K562 (cell line): ENCODE results near the gene ZFR2. TPM values are rescaled to one million over a fixed set of nuclear protein-coding genes. Genes with fewer than 3 reads are reported as not detected.
A peak's percentile ranks its signal among the peaks of the same experiment; 100 is the strongest.

Source experiments
- ATAC-seq: fragments of 200-7000 bp; cut with Tn5 transposase; 3 replicates; pipeline ENCODE4 v1.9.1; 2020; ENCODE audit warnings: moderate library complexity
- BruUV-seq: library from RNA; stranded (reverse); fragments of 400-500 nt; replicated peaks from 2 replicates; lab custom pipeline; 2021; lab: Mats Ljungman, UMichigan
- CTCF ChIA-PET: fragments of 300-600 bp; formaldehyde crosslinking; extraction: SDS; loops from one replicate; lab custom pipeline; 2021; ENCODE audit warnings: low intra/inter-chr PET ratio; lab: Yijun Ruan, JAX
- POLR2A ChIA-PET: fragments of 300-600, 350-650 bp; sonication (Branson Sonifier 250); formaldehyde crosslinking; extraction: SDS; loops from one replicate; lab custom pipeline; 2021; ENCODE audit warnings: antibody characterized with exemption, inconsistent platforms; lab: Yijun Ruan, JAX
- DNase-seq, 4 experiments: peaks; one replicate each; pipeline versions ENCODE4 v3.0.0 to v3.0.0-alpha.2; 2011 to 2018; ENCODE audit warnings: low spot score in 3 of 4, mixed read lengths in 3 of 4; ENCODE audit errors: extremely low read depth in 1 of 4
- FAIRE-seq: peaks from 2 replicates; lab custom pipeline; 2011; peaks lifted over from hg19 to GRCh38; lab: Jason Lieb, UNC
- H2AFZ ChIP-seq: 2 replicates; pipeline ENCODE4 v1.6.0; 2011; ENCODE audit warnings: low read depth, low read length, control low read depth, inconsistent platforms
- H3K27ac ChIP-seq: fragments of 200-600 bp; 3 replicates; pipeline ENCODE4 v1.8.0; 2011; ENCODE audit warnings: low read depth, mild to moderate bottlenecking, control low read depth, inconsistent platforms, low read length, moderate library complexity, mixed read lengths; ENCODE audit errors: extremely low read depth
- H3K27me3 ChIP-seq, 2 experiments: fragments of 300-600 bp in 1 of 2; 2 replicates in 1 of 2; 3 replicates in 1 of 2; pipeline versions ENCODE4 v1.6.0 to v1.8.0; 2011; ENCODE audit warnings: inconsistent platforms in 2 of 2, low read length in 2 of 2, mild to moderate bottlenecking in 1 of 2, mixed read lengths in 1 of 2, moderate library complexity in 1 of 2; ENCODE audit not compliant: control insufficient read depth in 2 of 2, insufficient read depth in 2 of 2
- H3K36me3 ChIP-seq: fragments of 300-600 bp; 3 replicates; pipeline ENCODE4 v1.8.0; 2011; ENCODE audit warnings: mild to moderate bottlenecking, low read length, inconsistent platforms; ENCODE audit not compliant: control insufficient read depth, insufficient read depth
- H3K4me1 ChIP-seq, 2 experiments: fragments of 200-600 bp in 1 of 2; replicated peaks in 1 of 2; 2 replicates in 1 of 2; 3 replicates in 1 of 2; pipeline versions ENCODE4 v1.5.1 to v1.8.0; 2011; ENCODE audit warnings: inconsistent platforms in 2 of 2, low read length in 2 of 2, mild to moderate bottlenecking in 1 of 2, mixed read lengths in 1 of 2, moderate library complexity in 1 of 2; ENCODE audit not compliant: control insufficient read depth in 2 of 2, insufficient read depth in 2 of 2
- H3K4me2 ChIP-seq: 2 replicates; pipeline ENCODE4 v1.6.1; 2011; ENCODE audit warnings: low read length, control low read depth, inconsistent platforms, mixed read lengths; ENCODE audit not compliant: insufficient read depth
- H3K4me3 ChIP-seq: fragments of 200-600 bp; sonication (generic), shearing (Covaris generic); 2 replicates; pipeline ENCODE4 v1.5.1; 2016; ENCODE audit warnings: control low read depth, inconsistent platforms
- H3K79me2 ChIP-seq: fragments of 200-600 bp; 3 replicates; pipeline ENCODE4 v1.8.0; 2011; ENCODE audit warnings: low read length, inconsistent platforms; ENCODE audit not compliant: control insufficient read depth, insufficient read depth
- H3K9ac ChIP-seq, 2 experiments: 2 replicates each; pipeline versions ENCODE4 v1.6.0 to v1.6.1; 2011; ENCODE audit warnings: low read depth in 2 of 2, low read length in 2 of 2, control low read depth in 1 of 2, inconsistent platforms in 1 of 2, mild to moderate bottlenecking in 1 of 2, mixed read lengths in 1 of 2; ENCODE audit not compliant: insufficient read depth in 1 of 2
- H3K9me1 ChIP-seq: one replicate; pipeline ENCODE4 v1.6.0; 2011; ENCODE audit warnings: inconsistent platforms, mild to moderate bottlenecking, low read length, moderate library complexity; ENCODE audit not compliant: control insufficient read depth, insufficient read depth
- H3K9me3 ChIP-seq: replicated peaks from 2 replicates; pipeline ENCODE4 v1.5.1; 2011; ENCODE audit warnings: low read depth, low read length, inconsistent platforms; ENCODE audit not compliant: control insufficient read depth, insufficient read depth
- H4K20me1 ChIP-seq: replicated peaks from 2 replicates; pipeline ENCODE4 v1.6.1; 2011; ENCODE audit warnings: low read length, inconsistent platforms, mixed read lengths; ENCODE audit not compliant: control insufficient read depth, insufficient read depth
- ARNT ChIP-seq, 2 experiments: fragments of 450-650 bp; IDR thresholded peaks; 2 replicates each; pipeline ENCODE4 v1.6.1; 2016; ENCODE audit warnings: mild to moderate bottlenecking in 1 of 2
- BHLHE40 ChIP-seq: IDR thresholded peaks from 2 replicates; pipeline ENCODE4 v1.6.1; 2011; ENCODE audit warnings: low read length, improper control_type of control experiment
- NFIX ChIP-seq: fragments of 250-450 bp; sonication (Bioruptor Pico); IDR thresholded peaks from 2 replicates; pipeline ENCODE4 v1.4.0; 2020; ENCODE audit warnings: low read depth, mild to moderate bottlenecking, moderate library complexity
- PYGO2 ChIP-seq: fragments of 450-650 bp; IDR thresholded peaks from 2 replicates; pipeline ENCODE4 v1.6.1; 2016; ENCODE audit warnings: mild to moderate bottlenecking, missing genetic modification characterization, moderate library complexity, missing compliant biosample characterization
- WGBS: fragments of 100-300 bp; shearing (Covaris generic); methylation state at CpG from one replicate; pipeline ENCODE4 v1.1.6; 2016; ENCODE audit warnings: low coverage, mixed read lengths; ENCODE audit not compliant: insufficient coverage; ENCODE audit errors: missing lambda C conversion rate; 5-methylcytosine and 5-hydroxymethylcytosine counted together
- in situ Hi-C: fragments of 300-500 bp; cut with MboI; formaldehyde crosslinking; loops from 4 replicates; pipeline ENCODE4 v1.15.0; 2018; ENCODE audit warnings: inconsistent platforms, mixed read lengths
- intact Hi-C: fragments of 100-400 bp; cut with micrococcal nuclease; formaldehyde crosslinking; loops from 2 replicates; pipeline ENCODE4 v1.14.2; 2022
- polyA plus RNA-seq, 8 experiments: library from polyadenylated mRNA; depleted of rRNA in 4 of 8; stranded (reverse) in 5 of 8; unstranded in 3 of 8; fragments of >200 nt; fragmentation: Nextera tagmentation in 2 of 8; fragmentation: Illumina TruSeq in 1 of 8; extraction: Ambion mirVana in 2 of 8; extraction: Trizol in 1 of 8; gene quantifications; 2 replicates each; pipeline versions ENCODE4 v1.2.1 to v1.2.3, GENCODE V29; 2011 to 2014; ENCODE audit warnings: inconsistent platforms in 1 of 8, missing spikeins in 1 of 8
- total RNA-seq, 7 experiments: library from RNA; depleted of rRNA in 6 of 7; stranded (reverse); fragments of >200 nt in 6 of 7; fragmentation: Illumina TruSeq in 2 of 7; extraction: Trizol in 2 of 7; gene quantifications; 2 replicates each; pipeline versions ENCODE4 v1.2.1 to v1.2.3, GENCODE V29; 2011 to 2021; ENCODE audit warnings: low replicate concordance in 1 of 7
- TF ChIP-seq, protein P1 (sequence below): sonication (generic); formaldehyde crosslinking; IDR thresholded peaks from 2 replicates; pipeline ENCODE4 v1.8.0; 2022; ENCODE audit warnings: missing genetic modification reagents, mild to moderate bottlenecking, moderate library complexity, borderline replicate concordance
- TF ChIP-seq, protein P2 (sequence below): sonication (generic); formaldehyde crosslinking; IDR thresholded peaks from 2 replicates; pipeline ENCODE4 v1.9.0; 2022; ENCODE audit warnings: mild to moderate bottlenecking, missing genetic modification reagents
- TF ChIP-seq, protein P3 (sequence below): fragments of 450-650 bp; IDR thresholded peaks from 2 replicates; pipeline ENCODE4 v1.6.1; 2017; ENCODE audit warnings: antibody characterized with exemption, mild to moderate bottlenecking
- TF ChIP-seq, protein P4 (sequence below): sonication (generic); formaldehyde crosslinking; IDR thresholded peaks from 2 replicates; pipeline ENCODE4 v1.9.0; 2022; ENCODE audit warnings: mild to moderate bottlenecking, missing genetic modification reagents
- TF ChIP-seq, protein P5 (sequence below): fragments of 450-650 bp; IDR thresholded peaks from 2 replicates; pipeline ENCODE4 v1.6.1; 2016; ENCODE audit warnings: antibody characterized with exemption

ZFR2 gene
- total and polyA plus RNA-seq, 9 of the 15 experiments (the other 6 are each of a cell fraction or from before 2014, with no cell fraction given): 0.03 to 0.59 (median 0.07) TPM; not detected in 6

DNA sequence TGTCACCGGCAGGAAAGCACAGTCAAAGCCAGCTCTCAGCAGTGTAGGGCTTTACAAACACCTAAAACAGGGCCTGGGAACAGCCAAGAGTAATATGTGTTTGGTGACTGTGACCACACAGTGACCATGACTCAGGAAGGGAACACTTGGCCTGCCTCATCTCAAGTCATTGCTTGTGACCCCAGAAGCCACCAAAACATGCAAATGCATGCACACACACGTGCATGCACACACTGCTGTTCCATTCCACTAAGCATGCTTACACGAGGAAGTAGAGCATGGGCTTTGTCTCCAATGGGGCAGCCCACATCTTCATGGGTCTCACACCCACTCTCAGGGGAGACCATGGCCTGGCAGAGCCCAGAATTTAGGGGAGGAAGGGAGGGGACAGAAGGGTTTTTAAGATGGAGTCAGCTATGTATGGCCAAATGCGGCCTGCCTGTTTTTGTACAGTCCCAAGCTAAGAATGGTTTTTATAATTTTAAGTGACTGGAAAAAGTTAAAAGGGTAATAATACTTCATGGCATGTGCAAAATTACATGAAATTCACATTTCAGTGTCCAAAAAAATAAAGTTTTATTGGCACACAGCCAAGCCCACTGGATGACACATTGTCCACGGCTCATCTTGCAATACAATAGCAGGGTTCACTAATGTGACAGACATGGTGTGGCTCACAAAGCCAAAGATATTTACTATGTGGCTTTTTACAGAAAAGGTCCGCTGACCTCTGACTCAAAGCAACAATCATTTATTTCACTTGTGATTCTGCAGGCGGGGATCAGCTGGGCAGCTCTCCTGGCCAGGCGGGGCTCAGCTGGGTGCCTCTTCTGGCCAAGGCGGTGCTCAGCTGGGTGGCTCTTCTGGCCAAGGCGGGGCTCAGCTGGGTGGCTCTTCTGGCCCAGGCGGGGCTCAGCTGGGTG, 17.3 kb downstream of the ZFR2 start:
- 49% methylated on average over 11 of the region's 11 CpGs for WGBS
- no TSS peak for BruUV-seq
- peak overlapping the region; percentile 35 for H2AFZ ChIP-seq
- intact Hi-C loops: loop anchor here (1.0 to 2.0 kb wide), 2 partner anchors 135 to 353 kb away; no protein-coding TSS in a partner anchor
- no peaks in the 10 kb centered on the region for H3K9me3 ChIP-seq
- H4K20me1 ChIP-seq: no peaks in the 10 kb centered on the region; the same call in 1 of the 2 replicates
- H3K27ac ChIP-seq: peak overlapping the region; percentile 14; the same call in 1 of the 3 replicates
- DNase-seq: no peak
- no peak overlapping the region for H3K4me3 ChIP-seq
- H3K4me1 ChIP-seq: peaks cover 18 to 42% of the 10 kb centered on the region in 2 experiments; a peak in 4 of 5 replicates
- H3K9me1 ChIP-seq: no peaks in the 10 kb centered on the region
- ATAC-seq: no peak
- CTCF ChIA-PET: interaction anchor here (0.5 to 1.2 kb wide), 3 partner anchors 67 to 353 kb away, joined by 3 to 6 read pairs (median 3); partner anchors contain the start of gene PIAS4
- peaks cover 0 to 6% of the 10 kb centered on the region in 2 experiments; a peak in 1 of 5 replicates for H3K27me3 ChIP-seq
- FAIRE-seq: no peak
- in situ Hi-C loops: no loop called here
- no peaks in the 10 kb centered on the region for H3K79me2 ChIP-seq
- H3K4me2 ChIP-seq: no peak overlapping the region
- peak overlapping the region in 1 of 2 experiments; percentile 43; a peak in 2 of 4 replicates for H3K9ac ChIP-seq
- H3K36me3 ChIP-seq: no peaks in the 10 kb centered on the region
- POLR2A ChIA-PET: interaction anchor here (0.9 to 1.4 kb wide), 3 partner anchors 13 to 124 kb away, joined by 3 to 5 read pairs (median 3); no protein-coding TSS in a partner anchor
- TF ChIP-seq PYGO2 (no peak), BHLHE40 (peak; percentile 74; the same call in 1 of the 2 replicates), ARNT (IDR thresholded peaks at IDR 0.05) (no peak), NFIX (CRISPR knock-in tag) (peak; percentile 82)
- TF ChIP-seq, protein P1, sequence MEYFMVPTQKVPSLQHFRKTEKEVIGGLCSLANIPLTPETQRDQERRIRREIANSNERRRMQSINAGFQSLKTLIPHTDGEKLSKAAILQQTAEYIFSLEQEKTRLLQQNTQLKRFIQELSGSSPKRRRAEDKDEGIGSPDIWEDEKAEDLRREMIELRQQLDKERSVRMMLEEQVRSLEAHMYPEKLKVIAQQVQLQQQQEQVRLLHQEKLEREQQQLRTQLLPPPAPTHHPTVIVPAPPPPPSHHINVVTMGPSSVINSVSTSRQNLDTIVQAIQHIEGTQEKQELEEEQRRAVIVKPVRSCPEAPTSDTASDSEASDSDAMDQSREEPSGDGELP (CRISPR knock-in tag): peak; percentile 29; the same call in 1 of the 2 replicates
- TF ChIP-seq, protein P2, sequence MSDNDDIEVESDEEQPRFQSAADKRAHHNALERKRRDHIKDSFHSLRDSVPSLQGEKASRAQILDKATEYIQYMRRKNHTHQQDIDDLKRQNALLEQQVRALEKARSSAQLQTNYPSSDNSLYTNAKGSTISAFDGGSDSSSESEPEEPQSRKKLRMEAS (CRISPR knock-in tag): peak; percentile 73
- TF ChIP-seq, protein P3, sequence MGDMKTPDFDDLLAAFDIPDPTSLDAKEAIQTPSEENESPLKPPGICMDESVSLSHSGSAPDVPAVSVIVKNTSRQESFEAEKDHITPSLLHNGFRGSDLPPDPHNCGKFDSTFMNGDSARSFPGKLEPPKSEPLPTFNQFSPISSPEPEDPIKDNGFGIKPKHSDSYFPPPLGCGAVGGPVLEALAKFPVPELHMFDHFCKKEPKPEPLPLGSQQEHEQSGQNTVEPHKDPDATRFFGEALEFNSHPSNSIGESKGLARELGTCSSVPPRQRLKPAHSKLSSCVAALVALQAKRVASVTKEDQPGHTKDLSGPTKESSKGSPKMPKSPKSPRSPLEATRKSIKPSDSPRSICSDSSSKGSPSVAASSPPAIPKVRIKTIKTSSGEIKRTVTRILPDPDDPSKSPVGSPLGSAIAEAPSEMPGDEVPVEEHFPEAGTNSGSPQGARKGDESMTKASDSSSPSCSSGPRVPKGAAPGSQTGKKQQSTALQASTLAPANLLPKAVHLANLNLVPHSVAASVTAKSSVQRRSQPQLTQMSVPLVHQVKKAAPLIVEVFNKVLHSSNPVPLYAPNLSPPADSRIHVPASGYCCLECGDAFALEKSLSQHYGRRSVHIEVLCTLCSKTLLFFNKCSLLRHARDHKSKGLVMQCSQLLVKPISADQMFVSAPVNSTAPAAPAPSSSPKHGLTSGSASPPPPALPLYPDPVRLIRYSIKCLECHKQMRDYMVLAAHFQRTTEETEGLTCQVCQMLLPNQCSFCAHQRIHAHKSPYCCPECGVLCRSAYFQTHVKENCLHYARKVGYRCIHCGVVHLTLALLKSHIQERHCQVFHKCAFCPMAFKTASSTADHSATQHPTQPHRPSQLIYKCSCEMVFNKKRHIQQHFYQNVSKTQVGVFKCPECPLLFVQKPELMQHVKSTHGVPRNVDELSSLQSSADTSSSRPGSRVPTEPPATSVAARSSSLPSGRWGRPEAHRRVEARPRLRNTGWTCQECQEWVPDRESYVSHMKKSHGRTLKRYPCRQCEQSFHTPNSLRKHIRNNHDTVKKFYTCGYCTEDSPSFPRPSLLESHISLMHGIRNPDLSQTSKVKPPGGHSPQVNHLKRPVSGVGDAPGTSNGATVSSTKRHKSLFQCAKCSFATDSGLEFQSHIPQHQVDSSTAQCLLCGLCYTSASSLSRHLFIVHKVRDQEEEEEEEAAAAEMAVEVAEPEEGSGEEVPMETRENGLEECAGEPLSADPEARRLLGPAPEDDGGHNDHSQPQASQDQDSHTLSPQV: 0 out of 2 replicates have a peak, but pooled peaks have one; percentile 31
- TF ChIP-seq, protein P4, sequence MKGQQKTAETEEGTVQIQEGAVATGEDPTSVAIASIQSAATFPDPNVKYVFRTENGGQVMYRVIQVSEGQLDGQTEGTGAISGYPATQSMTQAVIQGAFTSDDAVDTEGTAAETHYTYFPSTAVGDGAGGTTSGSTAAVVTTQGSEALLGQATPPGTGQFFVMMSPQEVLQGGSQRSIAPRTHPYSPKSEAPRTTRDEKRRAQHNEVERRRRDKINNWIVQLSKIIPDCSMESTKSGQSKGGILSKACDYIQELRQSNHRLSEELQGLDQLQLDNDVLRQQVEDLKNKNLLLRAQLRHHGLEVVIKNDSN (CRISPR knock-in tag): peak; percentile 21; the same call in 1 of the 2 replicates
- TF ChIP-seq, protein P5, sequence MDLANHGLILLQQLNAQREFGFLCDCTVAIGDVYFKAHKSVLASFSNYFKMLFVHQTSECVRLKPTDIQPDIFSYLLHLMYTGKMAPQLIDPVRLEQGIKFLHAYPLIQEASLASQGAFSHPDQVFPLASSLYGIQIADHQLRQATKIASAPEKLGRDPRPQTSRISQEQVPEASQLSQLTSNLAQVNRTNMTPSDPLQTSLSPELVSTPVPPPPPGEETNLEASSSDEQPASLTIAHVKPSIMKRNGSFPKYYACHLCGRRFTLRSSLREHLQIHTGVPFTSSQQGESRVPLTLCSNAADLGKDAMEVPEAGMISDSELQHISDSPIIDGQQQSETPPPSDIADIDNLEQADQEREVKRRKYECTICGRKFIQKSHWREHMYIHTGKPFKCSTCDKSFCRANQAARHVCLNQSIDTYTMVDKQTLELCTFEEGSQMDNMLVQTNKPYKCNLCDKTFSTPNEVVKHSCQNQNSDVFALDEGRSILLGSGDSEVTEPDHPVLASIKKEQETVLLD: no peak
